ENCODE results near the gene ANO2.

DNA sequence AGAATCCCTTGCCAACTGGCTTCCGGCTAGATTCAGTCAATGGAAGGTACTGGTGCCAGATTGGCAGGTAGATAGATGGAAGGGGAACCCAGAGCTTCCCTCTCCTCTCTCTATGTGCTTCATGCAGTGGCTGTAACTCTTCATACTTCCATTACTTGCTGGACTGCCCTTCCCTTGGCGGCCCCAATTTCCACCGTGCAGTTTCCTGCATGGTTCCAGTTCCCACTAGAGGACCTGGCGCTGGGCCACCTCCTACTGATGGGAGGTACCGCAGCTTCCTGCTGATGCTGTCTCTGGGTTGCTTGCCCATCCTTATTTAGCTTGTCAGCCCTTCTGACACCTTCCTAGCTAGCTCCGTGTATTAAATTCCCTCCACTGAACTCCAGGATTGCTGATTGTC, 226.4 kb downstream of the ANO2 start:
- no peak for TF ChIP-seq POLR2A (IDR thresholded peaks at IDR 0.05; ENCODE audit: low read length)
- TF ChIP-seq GATA1 (IDR thresholded peaks at IDR 0.05; ENCODE audit: low read depth, low read length), result no peak
